Measurements from ENCODE around the gene TIMELESS.
"Not testable (repeated sequence)": the region's sequence is repeated elsewhere in the genome, so short reads cannot be mapped to it uniquely, and the experiment has no call there.

TIMELESS gene, protein sequence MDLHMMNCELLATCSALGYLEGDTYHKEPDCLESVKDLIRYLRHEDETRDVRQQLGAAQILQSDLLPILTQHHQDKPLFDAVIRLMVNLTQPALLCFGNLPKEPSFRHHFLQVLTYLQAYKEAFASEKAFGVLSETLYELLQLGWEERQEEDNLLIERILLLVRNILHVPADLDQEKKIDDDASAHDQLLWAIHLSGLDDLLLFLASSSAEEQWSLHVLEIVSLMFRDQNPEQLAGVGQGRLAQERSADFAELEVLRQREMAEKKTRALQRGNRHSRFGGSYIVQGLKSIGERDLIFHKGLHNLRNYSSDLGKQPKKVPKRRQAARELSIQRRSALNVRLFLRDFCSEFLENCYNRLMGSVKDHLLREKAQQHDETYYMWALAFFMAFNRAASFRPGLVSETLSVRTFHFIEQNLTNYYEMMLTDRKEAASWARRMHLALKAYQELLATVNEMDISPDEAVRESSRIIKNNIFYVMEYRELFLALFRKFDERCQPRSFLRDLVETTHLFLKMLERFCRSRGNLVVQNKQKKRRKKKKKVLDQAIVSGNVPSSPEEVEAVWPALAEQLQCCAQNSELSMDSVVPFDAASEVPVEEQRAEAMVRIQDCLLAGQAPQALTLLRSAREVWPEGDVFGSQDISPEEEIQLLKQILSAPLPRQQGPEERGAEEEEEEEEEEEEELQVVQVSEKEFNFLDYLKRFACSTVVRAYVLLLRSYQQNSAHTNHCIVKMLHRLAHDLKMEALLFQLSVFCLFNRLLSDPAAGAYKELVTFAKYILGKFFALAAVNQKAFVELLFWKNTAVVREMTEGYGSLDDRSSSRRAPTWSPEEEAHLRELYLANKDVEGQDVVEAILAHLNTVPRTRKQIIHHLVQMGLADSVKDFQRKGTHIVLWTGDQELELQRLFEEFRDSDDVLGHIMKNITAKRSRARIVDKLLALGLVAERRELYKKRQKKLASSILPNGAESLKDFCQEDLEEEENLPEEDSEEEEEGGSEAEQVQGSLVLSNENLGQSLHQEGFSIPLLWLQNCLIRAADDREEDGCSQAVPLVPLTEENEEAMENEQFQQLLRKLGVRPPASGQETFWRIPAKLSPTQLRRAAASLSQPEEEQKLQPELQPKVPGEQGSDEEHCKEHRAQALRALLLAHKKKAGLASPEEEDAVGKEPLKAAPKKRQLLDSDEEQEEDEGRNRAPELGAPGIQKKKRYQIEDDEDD

DNA sequence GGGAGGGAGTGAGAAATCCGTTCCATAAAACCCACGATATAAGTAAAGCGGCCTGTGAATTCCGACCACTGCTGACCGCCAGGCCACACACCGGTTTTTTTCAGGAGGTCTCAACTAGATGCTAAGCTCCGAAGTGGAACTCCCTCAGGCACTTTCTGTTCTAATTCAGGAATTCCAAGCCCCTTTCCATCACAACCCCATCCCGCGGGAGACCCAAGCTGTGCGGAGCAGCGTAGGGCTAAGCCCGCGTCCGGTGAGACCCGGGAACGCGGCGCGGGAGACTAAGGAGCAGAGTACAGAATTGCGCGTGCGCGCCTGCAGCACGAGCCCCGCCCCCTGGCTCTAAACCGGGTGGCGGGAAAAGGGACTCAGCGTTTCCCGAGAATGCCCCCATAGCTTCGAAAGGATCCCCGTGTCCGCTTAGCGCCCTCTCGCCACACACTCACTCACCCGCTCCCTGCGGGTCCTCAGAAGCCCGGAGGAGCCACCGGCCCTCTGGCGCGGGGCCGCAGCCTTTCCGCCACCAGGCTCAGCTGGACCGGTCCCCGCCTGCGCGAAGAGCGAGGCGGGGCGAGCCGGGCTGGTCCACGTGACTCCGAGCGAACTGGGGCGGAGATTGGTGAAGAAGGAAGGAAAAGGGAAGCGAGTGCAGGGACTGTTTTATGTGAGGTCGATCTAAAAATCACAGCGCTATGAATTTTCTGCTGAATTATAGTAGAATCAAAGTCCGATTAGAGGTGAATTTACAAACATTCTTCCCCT, at the start of gene TIMELESS:
TSS of gene TIMELESS (minus strand) at position 567 of the 762 bp plus-strand sequence. CDS start 15,256 bp downstream, outside the sequence.
- no peak for TF ChIP-seq JUND (IDR thresholded peaks at IDR 0.05; ENCODE audit: low read depth)
- peak; percentile 94 to 96 for DNase-seq (ENCODE audit: low read depth in 1 of 2, low spot score in 1 of 2)
- in situ Hi-C loops (cut with HindIII; ENCODE audit: low pct_unique_long_range_greater_than_20kb, low sequenced_read_pairs) = no loop called here

DNA sequence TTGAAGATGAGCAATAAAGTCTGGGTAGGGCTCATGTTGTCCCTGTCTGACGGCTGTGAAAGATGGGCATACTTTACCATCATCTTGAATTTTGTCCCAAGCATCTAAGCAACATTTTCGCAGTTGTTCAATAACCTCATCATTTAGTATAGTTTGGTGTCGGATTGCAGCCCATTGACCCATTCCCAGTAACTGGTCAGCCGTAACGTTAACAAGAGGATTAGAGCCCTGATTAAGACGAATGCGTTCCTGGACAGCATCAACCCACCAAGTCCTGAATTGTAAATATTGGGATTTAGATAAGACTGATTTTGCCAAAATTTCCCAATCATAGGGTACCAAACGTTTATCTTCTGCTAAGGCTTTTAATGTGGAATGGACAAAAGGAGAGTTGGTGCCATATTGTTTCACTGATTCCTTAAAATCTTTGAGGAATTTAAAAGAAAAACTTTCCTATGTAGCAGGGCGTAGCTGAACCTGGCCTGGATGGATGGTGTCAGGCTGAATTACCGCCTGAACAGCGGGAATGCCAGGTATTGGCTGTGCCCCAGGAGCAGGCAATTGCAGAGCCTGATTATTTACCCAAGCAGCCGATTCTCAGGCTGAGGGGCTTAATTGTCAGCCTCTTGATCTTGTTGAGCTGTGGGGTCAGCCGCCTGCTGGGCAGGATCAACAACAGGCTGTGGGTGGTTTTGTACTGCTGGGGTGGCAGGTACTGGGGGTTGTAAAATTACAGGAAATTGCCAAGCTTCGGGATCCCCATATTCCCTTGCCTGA, 49.1 kb upstream of the TIMELESS start:
- DNase-seq (ENCODE audit: low read depth in 1 of 2, low spot score in 1 of 2); in situ Hi-C loops (cut with HindIII; ENCODE audit: low pct_unique_long_range_greater_than_20kb, low sequenced_read_pairs): not testable (repeated sequence)

DNA sequence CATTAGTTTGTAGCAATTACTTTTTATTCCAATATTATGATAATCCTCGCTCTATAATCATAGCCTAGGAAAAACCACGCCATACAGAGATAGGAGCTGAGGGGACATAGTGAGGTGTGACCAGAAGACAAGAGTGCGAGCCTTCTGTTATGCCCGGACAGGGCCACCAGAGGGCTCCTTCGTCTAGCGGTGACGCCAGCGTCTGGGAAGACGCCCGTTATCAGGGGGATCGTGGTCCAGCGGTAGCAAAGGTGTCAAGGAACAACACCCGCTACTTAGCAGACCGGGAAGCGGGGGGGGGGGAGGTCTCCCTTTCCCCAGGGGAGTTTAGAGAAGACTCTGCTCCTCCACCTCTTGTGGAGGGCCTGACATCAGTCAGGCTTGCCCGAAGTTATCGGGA, 47.5 kb upstream of the TIMELESS start:
- peak in 1 of 2 experiments; percentile 52 for DNase-seq (ENCODE audit: low read depth in 1 of 2, low spot score in 1 of 2)
- in situ Hi-C loops (cut with HindIII; ENCODE audit: low pct_unique_long_range_greater_than_20kb, low sequenced_read_pairs) = not testable (repeated sequence)

DNA sequence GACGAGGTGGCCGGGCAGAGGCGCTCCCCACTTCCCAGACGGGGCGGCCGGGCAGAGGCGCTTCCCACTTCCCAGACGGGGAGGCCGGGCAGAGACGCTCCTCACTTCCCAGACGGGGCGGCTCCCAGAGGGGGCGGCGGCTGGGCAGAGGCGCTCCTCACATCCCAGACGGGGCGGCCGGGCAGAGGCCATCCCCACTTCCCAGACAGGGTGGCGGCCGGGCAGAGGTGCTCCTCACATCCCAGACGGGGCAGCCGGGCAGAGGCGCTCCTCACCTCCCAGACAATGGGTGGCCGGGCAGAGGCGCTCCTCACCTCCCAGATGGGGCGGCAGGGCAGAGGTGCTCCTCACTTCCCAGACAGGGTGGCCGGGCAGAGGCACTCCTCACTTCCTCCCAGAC, 45.3 kb upstream of the TIMELESS start:
- DNase-seq (ENCODE audit: low read depth in 1 of 2, low spot score in 1 of 2); in situ Hi-C loops (cut with HindIII; ENCODE audit: low pct_unique_long_range_greater_than_20kb, low sequenced_read_pairs): not testable (repeated sequence)

DNA sequence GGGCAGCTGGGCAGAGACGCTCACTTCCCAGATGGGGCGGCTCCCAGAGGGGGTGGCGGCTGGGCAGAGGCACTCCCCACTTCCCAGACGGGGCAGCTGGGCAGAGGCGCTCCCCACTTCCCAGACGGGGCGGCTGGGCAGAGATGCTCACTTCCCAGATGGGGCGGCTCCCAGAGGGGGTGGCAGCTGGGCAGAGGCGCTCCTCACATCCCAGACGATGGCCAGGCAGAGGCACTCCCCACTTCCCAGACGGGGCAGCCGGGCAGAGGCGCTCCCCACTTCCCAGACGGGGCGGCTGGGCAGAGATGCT, 44.8 kb upstream of the TIMELESS start:
- in situ Hi-C loops (cut with HindIII; ENCODE audit: low pct_unique_long_range_greater_than_20kb, low sequenced_read_pairs); DNase-seq (ENCODE audit: low read depth in 1 of 2, low spot score in 1 of 2): not testable (repeated sequence)

DNA sequence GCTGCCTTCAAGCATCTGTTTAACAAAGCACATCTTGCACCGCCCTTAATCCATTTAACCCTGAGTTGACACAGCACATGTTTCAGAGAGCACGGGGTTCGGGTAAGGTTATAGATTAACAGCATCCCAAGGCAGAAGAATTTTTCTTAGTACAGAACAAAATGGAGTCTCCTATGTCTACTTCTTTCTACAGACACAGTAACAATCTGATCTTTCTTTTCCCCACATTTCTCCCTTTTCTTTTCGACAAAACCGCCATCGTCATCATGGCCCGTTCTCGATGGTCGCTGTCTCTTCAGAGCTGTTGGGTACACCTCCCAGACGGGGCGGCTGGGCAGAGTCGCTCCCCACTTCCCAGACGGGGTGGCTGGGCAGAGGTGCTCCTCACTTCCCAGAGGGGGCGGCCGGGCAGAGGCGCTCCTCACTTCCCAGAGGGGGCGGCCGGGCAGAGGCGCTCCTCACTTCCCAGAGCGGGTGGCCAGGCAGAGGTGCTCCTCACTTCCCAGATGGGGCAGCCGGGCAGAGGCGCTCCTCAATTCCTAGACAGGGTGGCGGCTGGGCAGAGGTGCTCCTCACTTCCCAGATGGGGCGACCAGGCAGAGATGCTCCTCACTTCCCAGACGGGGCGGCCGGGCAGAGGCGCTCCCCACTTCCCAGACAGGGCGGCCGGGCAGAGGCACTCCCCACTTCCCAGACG, 44.3 kb upstream of the TIMELESS start:
- DNase-seq (ENCODE audit: low read depth in 1 of 2, low spot score in 1 of 2); in situ Hi-C loops (cut with HindIII; ENCODE audit: low pct_unique_long_range_greater_than_20kb, low sequenced_read_pairs): not testable (repeated sequence)

DNA sequence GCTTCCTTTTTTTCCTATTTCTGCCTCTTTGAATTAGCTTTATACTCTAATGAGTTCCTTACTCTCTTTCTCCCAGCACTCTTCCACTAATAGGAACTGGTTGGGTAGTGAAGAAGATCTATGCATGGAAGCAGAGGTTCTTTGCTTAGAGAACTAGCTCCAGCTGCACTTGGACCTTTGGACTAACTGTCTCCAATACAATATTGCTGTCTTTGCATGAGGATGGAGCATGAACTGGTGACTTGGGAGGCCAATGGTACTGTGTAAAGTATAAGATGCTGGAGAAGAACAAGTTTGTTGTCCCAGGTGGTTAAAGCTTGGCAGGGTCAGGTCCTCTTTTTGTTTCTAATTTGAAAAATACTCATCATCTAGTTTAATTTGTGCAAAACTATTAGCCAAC, 41.1 kb upstream of the TIMELESS start:
- in situ Hi-C loops (cut with HindIII; ENCODE audit: low pct_unique_long_range_greater_than_20kb, low sequenced_read_pairs) = no loop called here
- no peak for DNase-seq (ENCODE audit: low read depth in 1 of 2, low spot score in 1 of 2)
- TF ChIP-seq JUND (IDR thresholded peaks at IDR 0.05; ENCODE audit: low read depth) = no peak

DNA sequence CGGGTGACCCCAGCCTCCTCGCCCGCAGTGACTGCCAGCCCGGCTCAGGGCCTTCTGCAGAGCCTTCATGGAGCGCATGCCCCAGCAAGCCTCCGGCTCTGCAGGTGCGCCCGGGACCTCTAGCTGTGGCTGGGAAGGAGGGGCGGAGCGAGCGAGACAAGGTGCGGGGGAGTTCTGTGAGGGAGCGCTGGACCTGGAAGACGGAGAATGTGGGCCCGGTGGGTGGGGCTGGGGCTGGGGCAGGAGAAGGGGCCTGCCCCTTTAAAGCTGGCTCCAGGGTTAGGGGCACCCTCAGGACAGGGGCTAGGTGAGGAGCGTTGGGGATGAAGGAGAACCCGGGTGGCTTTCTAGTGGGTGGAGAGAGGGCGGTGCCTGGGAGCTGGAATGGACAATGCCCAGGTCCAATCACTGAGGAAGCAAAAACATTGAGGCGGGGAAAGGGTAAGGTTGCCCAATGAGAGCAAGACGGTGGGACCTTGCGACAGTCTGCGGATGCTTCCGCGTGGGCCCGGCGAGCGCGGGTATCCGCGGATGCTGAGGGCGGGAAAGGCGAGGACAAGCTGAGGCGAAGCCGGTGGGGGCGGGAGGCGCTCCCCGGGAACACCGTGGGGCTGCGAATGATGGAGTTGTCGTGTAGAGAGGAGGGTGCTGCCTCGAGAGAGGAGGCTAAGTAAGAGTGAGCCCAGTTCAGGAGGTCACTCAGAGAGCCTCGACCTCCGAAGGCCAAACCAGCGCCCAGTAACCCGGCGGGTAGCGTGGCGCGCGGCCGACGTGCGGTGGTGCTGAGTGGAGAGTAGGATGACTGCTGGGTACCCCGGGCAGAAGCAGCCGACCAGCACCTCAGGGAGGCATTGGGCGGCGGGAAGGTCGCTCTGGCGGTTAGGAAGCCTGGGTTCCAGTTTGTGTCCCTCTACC, 39.1 kb upstream of the TIMELESS start, which contains the start of gene GLS2:
TSS of gene GLS2 (minus strand) at position 121 of the 915 bp plus-strand sequence. CDS start at position 78, 43 bp downstream.
- peak; percentile 95 to 98 for DNase-seq (ENCODE audit: low read depth in 1 of 2, low spot score in 1 of 2)
- in situ Hi-C loops (cut with HindIII; ENCODE audit: low pct_unique_long_range_greater_than_20kb, low sequenced_read_pairs) = no loop called here
- no peak for TF ChIP-seq JUND (IDR thresholded peaks at IDR 0.05; ENCODE audit: low read depth)

DNA sequence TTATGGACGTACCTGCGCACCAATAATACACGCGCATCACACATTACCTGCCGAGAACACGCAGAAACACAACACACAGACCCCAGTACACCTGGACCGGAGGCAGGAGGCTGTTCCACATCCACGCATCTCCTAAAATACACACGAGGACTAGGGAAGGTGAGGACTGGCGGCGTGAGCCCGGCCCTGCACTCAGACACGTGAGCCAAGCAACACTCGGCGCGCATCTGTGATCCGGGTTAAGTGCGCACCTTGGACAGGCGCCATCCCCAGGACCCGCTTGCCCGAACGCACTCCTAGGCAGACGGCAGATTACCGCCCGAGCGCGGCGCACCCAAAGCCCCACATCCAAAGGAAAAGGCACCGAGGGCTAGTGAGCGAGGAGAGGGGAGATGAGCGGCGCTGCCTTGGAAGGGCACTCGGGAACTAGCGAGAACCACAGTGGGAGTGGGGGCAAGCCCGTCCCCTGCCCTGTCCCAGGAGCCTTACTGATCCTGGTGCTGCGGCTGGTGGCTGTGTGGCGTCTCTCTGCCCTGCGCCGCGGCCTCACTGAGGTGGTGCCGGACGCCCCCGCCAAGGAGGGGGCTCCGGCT, 38.3 kb upstream of the TIMELESS start:
- DNase-seq (ENCODE audit: low read depth in 1 of 2, low spot score in 1 of 2) = peak in 1 of 2 experiments; percentile 59
- TF ChIP-seq JUND (IDR thresholded peaks at IDR 0.05; ENCODE audit: low read depth) = no peak
- in situ Hi-C loops (cut with HindIII; ENCODE audit: low pct_unique_long_range_greater_than_20kb, low sequenced_read_pairs) = no loop called here

DNA sequence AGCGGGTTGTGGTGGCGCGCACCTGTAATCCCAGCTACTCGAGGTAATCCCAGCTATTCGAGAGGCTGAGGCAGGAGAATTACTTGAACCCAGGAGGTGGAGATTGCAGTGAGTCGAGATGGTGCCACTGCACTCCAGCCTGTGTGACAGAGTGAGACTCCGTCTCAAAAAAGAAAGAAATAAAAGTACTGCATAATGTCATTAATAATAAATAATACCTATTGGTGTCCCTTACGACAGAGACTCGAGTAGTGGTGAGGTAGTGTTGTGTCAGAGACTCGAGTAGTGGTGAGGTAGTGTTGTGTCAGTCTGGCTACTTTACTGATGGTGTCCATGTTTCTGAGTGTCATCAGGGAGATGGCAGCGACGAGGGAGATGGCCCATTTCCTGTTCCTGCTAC, 37.5 kb upstream of the TIMELESS start:
- DNase-seq (ENCODE audit: low read depth in 1 of 2, low spot score in 1 of 2) = no peak
- in situ Hi-C loops (cut with HindIII; ENCODE audit: low pct_unique_long_range_greater_than_20kb, low sequenced_read_pairs) = no loop called here
- TF ChIP-seq JUND (IDR thresholded peaks at IDR 0.05; ENCODE audit: low read depth) = no peak
